Cardiac fibroblast (primary cell): ENCODE results near the gene KLRD1.
"Not testable (repeated sequence)": the region's sequence is repeated elsewhere in the genome, so short reads cannot be mapped to it uniquely, and the experiment has no call there.

Experiments
- DNase-seq, 2 donors: peaks; one replicate each; pipeline versions ENCODE4 v3.0.0 to v3.0.0-alpha.2; 2010; ENCODE audit warnings: low read depth in 2 of 2
- H3K4me3 ChIP-seq, 2 donors: replicated peaks in 1 of 2; 1 replicate in 1 of 2; 2 replicates in 1 of 2; pipeline ENCODE4 v1.5.1; 2011; ENCODE audit warnings: low read depth in 2 of 2, low read length in 2 of 2, mild to moderate bottlenecking in 2 of 2, moderate library complexity in 1 of 2
- CTCF ChIP-seq: IDR thresholded peaks from one replicate; pipeline ENCODE4 v1.5.1; 2011; ENCODE audit warnings: low read depth, mild to moderate bottlenecking, low read length, inconsistent platforms

KLRD1 gene

GRCh38 chr12:10364815-10365622, 57.3 kb downstream of the KLRD1 start:
- H3K4me3 ChIP-seq = peak overlapping the region; percentile 53 to 58
- no peak for TF ChIP-seq CTCF
- DNase-seq = peak; percentile 86 to 89

DNA sequence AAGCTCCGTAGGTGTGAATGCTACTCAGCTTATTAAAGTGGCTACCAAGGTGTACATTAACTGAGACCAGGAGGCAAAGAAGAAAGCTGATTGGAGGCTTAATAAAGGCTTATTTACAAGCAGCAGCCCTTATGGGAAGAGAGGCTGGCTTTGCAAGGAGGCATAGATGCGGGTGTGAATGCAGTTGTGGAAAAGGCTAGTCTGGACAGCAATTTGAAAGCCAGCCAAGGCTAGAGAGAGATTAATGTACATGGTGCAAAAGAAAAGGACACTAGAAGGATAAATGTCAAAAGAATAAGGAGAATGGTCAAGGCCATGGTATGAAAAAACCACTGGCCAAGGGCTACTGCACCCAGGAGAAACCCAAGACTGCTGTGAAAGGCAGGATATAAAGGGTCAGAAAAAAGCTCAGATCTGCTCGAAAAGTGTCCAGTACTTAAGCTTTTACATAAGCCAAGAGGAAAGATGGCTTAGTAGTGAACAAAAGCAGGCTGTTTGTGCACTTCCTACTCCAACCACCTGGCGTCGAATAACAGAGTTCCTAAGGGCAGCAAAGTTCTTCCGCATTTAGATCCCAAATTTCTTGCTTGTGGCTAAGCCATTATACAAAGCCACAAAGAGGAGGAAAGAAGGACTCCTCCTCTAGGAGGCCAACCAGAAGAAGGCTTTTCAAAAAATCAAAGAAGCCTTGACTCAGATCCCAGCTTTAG, 58.2 kb downstream of the KLRD1 start:
- peak; percentile 32 to 51 for DNase-seq
- peak overlapping the region in 1 of 2 donors; percentile 58 for H3K4me3 ChIP-seq
- peak; percentile 40 for TF ChIP-seq CTCF

GRCh38 chr12:10366875-10367274, 59.2 kb downstream of the KLRD1 start:
- peak; percentile 43 for TF ChIP-seq CTCF
- DNase-seq = peak; percentile 66 to 70
- H3K4me3 ChIP-seq = no peak overlapping the region

GRCh38 chr12:10367714-10368113, 60.0 kb downstream of the KLRD1 start:
- not testable (repeated sequence) for DNase-seq, H3K4me3 ChIP-seq

- DNase-seq = peak; percentile 5 to 27
- H3K4me3 ChIP-seq = no peak overlapping the region
- no peak for TF ChIP-seq CTCF
Observed at GRCh38 chr12:10368206-10369171, 60.8 kb downstream of the KLRD1 start.

DNA sequence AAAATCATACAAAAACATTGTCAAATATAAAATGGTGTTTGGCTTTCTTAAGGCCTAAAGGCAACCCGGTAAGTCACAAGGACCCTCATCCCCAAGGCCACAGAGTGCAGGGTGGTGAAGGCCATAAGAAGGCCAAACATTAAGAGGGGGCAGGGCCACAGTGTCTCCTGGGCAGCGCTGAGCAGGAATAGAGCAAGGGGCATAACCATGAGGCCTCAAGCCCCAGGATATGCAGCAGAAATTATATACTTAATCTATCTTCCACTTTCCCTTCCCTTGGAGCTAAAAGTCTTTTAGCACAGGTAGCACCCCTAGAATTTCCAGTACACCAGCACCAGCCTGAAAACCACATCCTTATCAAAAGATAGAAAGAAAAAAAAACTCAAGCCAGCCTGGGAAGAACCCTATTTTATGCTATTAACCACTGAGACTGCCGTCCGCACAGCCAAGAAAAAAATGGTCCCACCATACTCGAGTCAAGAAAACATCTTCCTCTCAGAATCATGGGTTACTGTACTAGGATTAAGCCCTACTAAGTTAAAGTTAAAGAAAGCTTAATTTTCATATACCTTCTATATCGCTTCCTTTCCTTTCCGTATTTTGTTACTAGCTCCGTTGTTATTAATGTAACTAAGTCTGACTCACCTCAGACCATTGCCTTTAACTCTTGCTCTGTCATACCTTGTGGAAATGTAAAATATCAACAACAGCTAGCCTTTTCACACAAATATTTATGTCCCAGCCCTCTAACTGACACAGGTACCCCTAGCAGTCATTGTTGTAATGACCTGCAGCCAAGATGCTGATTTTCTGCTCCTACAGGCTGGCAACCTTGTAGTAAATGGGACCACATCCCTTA, 62.1 kb downstream of the KLRD1 start:
- TF ChIP-seq CTCF = no peak
- DNase-seq = no peak
- H3K4me3 ChIP-seq = no peak overlapping the region

- DNase-seq, H3K4me3 ChIP-seq: not testable (repeated sequence)
Observed at GRCh38 chr12:10371893-10372535, 64.3 kb downstream of the KLRD1 start.
